Adrenal gland (tissue), 5 donors: ENCODE measurements around the gene COL23A1.

Experiments
- POLR2A ChIP-seq, 2 donors: fragments of 450-650 bp; IDR thresholded peaks; one replicate each; pipeline ENCODE4 v1.6.1; 2017; ENCODE audit warnings: antibody characterized with exemption in 2 of 2, mild to moderate bottlenecking in 2 of 2, moderate library complexity in 1 of 2
- TF ChIP-seq, protein P1 (sequence below), 6 experiments: fragments of 450-650 bp in 4 of 6; fragments of 200-600 bp in 2 of 6; sonication (generic) in 1 of 6; IDR thresholded peaks; 1 replicate in 5 of 6; 2 replicates in 1 of 6; pipeline versions ENCODE4 v1.5.1 to v1.8.0; 2016 to 2021; ENCODE audit warnings: antibody characterized with exemption in 6 of 6, mild to moderate bottlenecking in 2 of 6, moderate library complexity in 1 of 6
- donor health status: DM: no; HTN: no; CAD: no.

- TF ChIP-seq, protein P1, sequence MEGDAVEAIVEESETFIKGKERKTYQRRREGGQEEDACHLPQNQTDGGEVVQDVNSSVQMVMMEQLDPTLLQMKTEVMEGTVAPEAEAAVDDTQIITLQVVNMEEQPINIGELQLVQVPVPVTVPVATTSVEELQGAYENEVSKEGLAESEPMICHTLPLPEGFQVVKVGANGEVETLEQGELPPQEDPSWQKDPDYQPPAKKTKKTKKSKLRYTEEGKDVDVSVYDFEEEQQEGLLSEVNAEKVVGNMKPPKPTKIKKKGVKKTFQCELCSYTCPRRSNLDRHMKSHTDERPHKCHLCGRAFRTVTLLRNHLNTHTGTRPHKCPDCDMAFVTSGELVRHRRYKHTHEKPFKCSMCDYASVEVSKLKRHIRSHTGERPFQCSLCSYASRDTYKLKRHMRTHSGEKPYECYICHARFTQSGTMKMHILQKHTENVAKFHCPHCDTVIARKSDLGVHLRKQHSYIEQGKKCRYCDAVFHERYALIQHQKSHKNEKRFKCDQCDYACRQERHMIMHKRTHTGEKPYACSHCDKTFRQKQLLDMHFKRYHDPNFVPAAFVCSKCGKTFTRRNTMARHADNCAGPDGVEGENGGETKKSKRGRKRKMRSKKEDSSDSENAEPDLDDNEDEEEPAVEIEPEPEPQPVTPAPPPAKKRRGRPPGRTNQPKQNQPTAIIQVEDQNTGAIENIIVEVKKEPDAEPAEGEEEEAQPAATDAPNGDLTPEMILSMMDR (IDR thresholded peaks at IDR 0.05) = no peak
- TF ChIP-seq POLR2A (IDR thresholded peaks at IDR 0.05) = no peak
Measured at GRCh38 chr5:178271726-178272479, 318.3 kb downstream of the COL23A1 start.
